Lower leg skin (tissue), 3 donors: ENCODE data around the gene SYAP1.

ENCODE experiments used
- POLR2A ChIP-seq, 2 donors: fragments of 450-650 bp; IDR thresholded peaks; one replicate each; pipeline ENCODE4 v1.6.1; 2016 to 2017; ENCODE audit warnings: antibody characterized with exemption in 2 of 2, mild to moderate bottlenecking in 1 of 2, moderate library complexity in 1 of 2
- TF ChIP-seq, protein P1 (sequence below), 3 donors: fragments of 450-650 bp; IDR thresholded peaks; one replicate each; pipeline ENCODE4 v1.5.1; 2016; ENCODE audit warnings: antibody characterized with exemption in 3 of 3, mild to moderate bottlenecking in 3 of 3, moderate library complexity in 2 of 3

DNA sequence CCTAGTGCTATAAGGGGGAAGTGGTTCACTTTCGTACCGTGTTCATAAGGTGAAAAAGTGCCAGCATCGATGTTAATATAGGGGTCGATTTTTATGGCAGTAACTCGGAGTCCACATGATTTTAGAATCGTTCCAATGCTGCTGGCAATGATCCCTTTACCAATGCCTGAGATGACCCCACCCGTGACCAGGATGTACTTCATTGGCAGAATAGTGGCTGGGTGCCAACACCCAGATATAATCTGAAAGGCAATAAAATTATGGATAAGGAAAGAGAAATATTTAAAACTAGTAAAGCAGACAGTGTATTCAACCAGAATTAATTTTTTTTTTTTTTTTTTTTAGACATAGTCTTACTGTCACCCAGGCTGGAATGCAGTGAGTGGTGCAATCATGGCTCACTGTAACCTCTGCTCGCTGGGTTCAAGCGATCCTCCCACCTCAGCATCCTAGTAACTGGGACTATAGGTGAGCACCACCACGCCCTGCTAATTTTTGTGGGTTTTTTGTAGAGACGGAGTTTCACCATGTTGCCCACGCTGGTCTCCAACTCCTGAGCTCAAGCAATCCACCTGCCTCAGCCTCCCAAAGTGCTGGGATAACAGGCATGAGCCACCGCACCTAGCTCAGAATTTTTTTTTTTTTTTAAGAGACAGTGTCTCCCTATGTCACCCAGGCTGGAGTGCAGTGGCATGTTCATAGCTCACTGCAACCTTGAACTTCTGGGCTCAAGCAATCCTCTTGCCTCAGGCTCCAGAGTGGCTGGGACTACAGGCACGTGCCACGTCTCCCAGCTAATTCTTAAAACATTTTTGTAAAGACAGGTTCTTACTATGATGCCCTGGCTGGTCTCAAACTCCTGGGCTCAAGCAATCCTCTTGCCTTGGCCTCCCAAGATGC lies 16.5 kb upstream of the SYAP1 start:
- TF ChIP-seq, protein P1, sequence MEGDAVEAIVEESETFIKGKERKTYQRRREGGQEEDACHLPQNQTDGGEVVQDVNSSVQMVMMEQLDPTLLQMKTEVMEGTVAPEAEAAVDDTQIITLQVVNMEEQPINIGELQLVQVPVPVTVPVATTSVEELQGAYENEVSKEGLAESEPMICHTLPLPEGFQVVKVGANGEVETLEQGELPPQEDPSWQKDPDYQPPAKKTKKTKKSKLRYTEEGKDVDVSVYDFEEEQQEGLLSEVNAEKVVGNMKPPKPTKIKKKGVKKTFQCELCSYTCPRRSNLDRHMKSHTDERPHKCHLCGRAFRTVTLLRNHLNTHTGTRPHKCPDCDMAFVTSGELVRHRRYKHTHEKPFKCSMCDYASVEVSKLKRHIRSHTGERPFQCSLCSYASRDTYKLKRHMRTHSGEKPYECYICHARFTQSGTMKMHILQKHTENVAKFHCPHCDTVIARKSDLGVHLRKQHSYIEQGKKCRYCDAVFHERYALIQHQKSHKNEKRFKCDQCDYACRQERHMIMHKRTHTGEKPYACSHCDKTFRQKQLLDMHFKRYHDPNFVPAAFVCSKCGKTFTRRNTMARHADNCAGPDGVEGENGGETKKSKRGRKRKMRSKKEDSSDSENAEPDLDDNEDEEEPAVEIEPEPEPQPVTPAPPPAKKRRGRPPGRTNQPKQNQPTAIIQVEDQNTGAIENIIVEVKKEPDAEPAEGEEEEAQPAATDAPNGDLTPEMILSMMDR (IDR thresholded peaks at IDR 0.05): no peak
- no peak for TF ChIP-seq POLR2A (IDR thresholded peaks at IDR 0.05)
